Stimulated activated naive CD8-positive, alpha-beta T cell treated with anti-CD3 and anti-CD28 coated beads, Interleukin-15, Interleukin-2, amounts not matched to agents 100 ng/mL and 50 ng/mL, for 24 hours (primary cell): ENCODE data around the gene ELAPOR2.
A peak's percentile ranks its signal among the peaks of the same experiment; 100 is the strongest.
"Not testable (repeated sequence)": the region's sequence is repeated elsewhere in the genome, so short reads cannot be mapped to it uniquely, and the experiment has no call there.

Experiments
- H3K27ac Mint-ChIP-seq: one replicate; pipeline ENCODE4 v1.8.0; 2021; ENCODE audit warnings: mild to moderate bottlenecking, mixed read lengths
- H3K27me3 Mint-ChIP-seq: one replicate; pipeline ENCODE4 v1.8.0; 2021; ENCODE audit warnings: mixed read lengths
- H3K36me3 Mint-ChIP-seq: one replicate; pipeline ENCODE4 v1.8.0; 2021; ENCODE audit warnings: low read depth, mixed read lengths
- H3K4me1 Mint-ChIP-seq: one replicate; pipeline ENCODE4 v1.8.0; 2021; ENCODE audit warnings: low read depth, mixed read lengths
- H3K4me3 Mint-ChIP-seq: one replicate; pipeline ENCODE4 v1.8.0; 2021; ENCODE audit warnings: mild to moderate bottlenecking, mixed read lengths
- H3K9me3 Mint-ChIP-seq: one replicate; pipeline ENCODE4 v1.8.0; 2021; ENCODE audit warnings: mixed read lengths

Gene ELAPOR2

DNA sequence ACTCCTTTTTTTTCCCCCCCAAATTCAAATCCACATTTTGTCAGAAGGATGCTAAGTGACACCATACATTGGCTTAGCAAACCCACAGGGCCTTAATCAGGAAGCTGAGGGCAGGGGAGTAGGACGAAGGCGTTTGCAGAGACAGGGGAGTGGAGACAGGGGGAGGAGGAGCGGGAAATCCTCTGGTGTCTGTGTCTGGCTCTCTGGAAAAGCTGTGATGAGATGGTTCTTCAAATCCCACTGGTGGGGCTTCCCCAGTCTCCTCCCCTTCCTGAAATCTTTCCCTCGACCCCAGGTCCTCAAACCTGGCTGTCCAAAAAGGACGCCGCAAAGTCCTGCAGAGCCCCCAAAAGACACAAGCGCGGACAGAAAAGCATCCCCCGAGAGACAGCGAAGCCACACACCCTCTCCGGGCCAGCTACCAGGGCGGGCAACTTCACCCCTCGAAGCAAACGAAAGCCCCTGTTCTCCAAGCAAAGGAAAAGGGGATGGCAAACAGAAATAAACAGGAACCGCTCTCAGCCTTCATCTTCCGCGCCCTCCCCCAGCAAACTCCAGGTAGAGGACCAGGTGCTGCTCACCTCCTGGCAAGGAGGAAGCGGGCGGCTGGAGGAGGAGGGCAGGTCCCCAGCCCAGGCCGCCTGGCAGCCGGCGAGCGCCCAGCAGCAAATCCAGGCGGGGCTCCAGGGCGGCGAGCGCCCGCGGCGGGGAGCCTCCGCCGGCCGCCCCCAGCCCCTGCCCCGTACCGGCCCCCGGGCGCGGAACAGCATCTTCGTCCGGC, 520 bp downstream of the ELAPOR2 start:
- H3K27ac Mint-ChIP-seq: no peak overlapping the region

DNA sequence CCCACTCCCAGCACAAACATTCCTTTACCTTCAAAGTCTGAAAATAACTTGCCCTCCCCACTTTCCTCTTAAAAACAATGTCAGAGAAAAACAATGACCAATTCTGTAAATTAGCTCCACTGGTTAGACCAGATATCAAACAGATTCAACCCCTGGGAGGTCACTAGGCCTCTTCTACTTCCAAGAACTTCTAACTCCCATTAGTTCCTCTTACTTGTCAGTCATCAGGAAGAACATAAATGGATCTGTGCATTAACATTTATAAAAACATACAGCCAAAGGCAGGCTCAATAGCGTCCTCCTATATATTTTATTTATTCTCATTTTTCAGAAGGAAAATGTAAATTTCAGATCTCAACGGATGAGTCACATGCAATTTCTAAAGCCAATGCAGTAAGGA, 2.2 kb downstream of the ELAPOR2 start:
- H3K4me1 Mint-ChIP-seq: peaks cover 16% of the 10 kb centered on the region
- no peaks in the 10 kb centered on the region for H3K9me3 Mint-ChIP-seq
- H3K27ac Mint-ChIP-seq: no peak overlapping the region
- no peak overlapping the region for H3K4me3 Mint-ChIP-seq
- H3K36me3 Mint-ChIP-seq: no peaks in the 10 kb centered on the region
- peaks cover 13% of the 10 kb centered on the region for H3K27me3 Mint-ChIP-seq

More for the DNA sequence above, 520 bp downstream of the ELAPOR2 start:
- no peaks in the 10 kb centered on the region for H3K36me3 Mint-ChIP-seq
- peaks cover 16% of the 10 kb centered on the region for H3K4me1 Mint-ChIP-seq
- H3K9me3 Mint-ChIP-seq: no peaks in the 10 kb centered on the region
- H3K27me3 Mint-ChIP-seq: peaks cover 13% of the 10 kb centered on the region
- peak overlapping the region; percentile 82 for H3K4me3 Mint-ChIP-seq

DNA sequence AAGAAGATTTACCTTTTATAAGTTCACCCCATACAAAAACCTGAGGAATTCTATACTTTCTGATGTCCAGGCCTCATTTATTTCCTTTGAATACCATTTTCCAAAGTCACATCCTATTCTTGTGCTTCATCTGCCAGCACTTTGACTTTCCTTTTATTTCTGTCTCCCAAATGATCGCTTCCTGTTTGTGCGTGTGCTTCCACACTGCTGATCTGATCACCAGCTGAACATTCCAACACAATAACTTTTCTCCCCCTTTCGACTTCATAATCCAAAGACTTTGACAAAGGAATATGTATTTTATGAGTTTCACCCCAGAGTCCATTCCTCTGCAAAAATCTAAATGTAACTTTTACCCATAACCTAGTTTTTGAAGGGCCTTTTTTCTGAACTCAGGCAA, 3.1 kb downstream of the ELAPOR2 start:
- Mint-ChIP-seq H3K4me3 (no peak overlapping the region), H3K9me3 (no peaks in the 10 kb centered on the region), H3K4me1 (peaks cover 16% of the 10 kb centered on the region), H3K27me3 (peaks cover 13% of the 10 kb centered on the region), H3K27ac (no peak overlapping the region), H3K36me3 (no peaks in the 10 kb centered on the region)

DNA sequence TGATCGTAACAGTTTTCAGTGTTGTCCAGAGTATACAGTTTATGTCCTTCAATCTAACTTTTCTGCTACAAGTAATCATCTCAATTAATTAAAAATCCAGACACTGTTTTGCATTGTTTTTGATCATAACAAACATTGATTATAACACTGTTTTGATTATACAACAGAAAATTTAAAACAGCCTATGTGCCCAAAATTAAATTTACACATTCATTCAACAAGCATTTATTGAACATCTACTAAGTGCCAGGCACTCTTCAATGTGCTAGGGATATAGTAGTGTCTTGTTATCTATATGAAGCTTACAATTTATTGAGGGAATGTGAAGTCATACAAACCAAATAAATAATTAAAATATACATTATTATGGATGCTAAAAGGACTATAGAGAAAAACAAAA, 10.6 kb downstream of the ELAPOR2 start:
- Mint-ChIP-seq H3K9me3 (no peaks in the 10 kb centered on the region), H3K27me3 (no peaks in the 10 kb centered on the region), H3K27ac (no peak overlapping the region), H3K4me1 (no peaks in the 10 kb centered on the region), H3K36me3 (no peaks in the 10 kb centered on the region), H3K4me3 (no peak overlapping the region)

DNA sequence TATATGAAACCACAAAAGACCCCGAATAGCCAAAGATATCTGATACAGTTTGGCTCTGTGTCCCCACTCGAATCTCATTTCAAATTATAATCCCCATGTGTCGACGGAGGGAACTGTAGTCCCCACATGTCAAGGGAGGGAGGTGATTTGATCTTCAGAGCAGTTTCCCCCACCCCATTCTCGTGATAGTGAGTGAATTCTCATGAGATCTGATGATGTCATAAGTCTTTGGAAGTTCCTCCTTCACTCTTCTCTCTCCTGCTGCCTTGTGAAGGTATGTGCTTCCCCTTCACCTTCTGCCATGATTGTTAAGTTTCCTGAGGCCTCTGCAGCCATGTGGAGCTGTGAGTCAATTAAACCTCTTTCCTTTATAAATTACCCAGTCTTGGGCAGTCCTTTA, 13.0 kb downstream of the ELAPOR2 start:
- no peaks in the 10 kb centered on the region for H3K4me1 Mint-ChIP-seq
- no peaks in the 10 kb centered on the region for H3K27me3 Mint-ChIP-seq
- H3K27ac Mint-ChIP-seq: no peak overlapping the region
- H3K9me3 Mint-ChIP-seq: no peaks in the 10 kb centered on the region
- no peak overlapping the region for H3K4me3 Mint-ChIP-seq
- peaks cover 4% of the 10 kb centered on the region for H3K36me3 Mint-ChIP-seq

DNA sequence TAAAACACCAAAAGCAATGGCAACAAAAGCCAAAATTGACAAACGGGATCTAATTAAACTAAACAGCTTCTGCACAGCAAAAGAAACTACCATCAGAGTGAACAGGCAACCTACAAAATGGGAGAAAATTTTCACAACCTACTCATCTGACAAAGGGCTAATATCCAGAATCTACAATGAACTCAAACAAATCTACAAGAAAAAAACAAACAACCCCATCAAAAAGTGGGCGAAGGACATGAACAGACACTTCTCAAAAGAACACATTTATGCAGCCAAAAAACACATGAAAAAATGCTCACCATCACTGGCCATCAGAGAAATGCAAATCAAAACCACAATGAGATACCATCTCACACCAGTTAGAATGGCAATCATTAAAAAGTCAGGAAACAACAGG, 14.7 kb downstream of the ELAPOR2 start:
- H3K36me3 Mint-ChIP-seq, H3K4me3 Mint-ChIP-seq, H3K9me3 Mint-ChIP-seq, H3K27me3 Mint-ChIP-seq, H3K4me1 Mint-ChIP-seq, H3K27ac Mint-ChIP-seq: not testable (repeated sequence)

DNA sequence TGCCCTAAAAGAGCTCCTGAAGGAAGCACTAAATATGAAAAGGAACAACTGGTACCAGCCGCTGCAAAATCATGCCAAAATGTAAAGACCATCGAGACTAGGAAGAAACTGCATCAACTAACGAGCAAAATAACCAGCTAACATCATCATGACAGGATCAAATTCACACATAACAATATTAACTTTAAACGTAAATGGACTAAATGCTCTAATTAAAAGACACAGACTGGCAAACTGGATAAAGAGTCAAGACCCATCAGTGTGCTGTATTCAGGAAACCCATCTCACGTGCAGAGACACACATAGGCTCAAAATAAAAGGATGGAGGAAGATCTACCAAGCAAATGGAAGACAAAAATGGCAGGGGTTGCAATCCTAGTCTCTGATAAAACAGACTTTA, 17.9 kb downstream of the ELAPOR2 start:
- H3K9me3 Mint-ChIP-seq, H3K36me3 Mint-ChIP-seq, H3K27ac Mint-ChIP-seq, H3K4me3 Mint-ChIP-seq, H3K4me1 Mint-ChIP-seq, H3K27me3 Mint-ChIP-seq: not testable (repeated sequence)

DNA sequence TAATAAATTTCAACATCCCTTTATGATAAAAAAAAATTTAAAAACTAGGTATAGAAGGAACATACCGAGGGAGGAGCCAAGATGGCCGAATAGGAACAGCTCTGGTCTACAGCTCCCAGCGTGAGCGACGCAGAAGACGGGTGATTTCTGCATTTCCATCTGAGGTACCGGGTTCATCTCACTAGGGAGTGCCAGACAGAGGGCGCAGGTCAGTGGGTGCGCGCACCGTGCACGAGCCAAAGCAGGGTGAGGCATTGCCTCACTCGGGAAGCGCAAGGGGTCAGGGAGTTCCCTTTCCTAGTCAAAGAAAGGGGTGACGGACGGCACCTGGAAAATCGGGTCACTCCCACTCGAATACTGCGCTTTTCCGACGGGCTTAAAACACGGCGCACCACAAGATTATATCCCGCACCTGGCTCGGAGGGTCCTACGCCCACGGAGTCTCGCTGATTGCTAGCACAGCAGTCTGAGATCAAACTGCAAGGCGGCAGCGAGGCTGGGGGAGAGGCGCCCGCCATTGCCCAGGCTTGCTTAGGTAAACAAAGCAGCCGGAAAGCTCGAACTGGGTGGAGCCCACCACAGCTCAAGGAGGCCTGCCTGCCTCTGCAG, 19.7 kb downstream of the ELAPOR2 start:
- peak overlapping the region; percentile 59 for H3K27ac Mint-ChIP-seq
- H3K4me3 Mint-ChIP-seq: peak overlapping the region; percentile 73
- H3K4me1 Mint-ChIP-seq, H3K36me3 Mint-ChIP-seq, H3K27me3 Mint-ChIP-seq, H3K9me3 Mint-ChIP-seq: not testable (repeated sequence)

DNA sequence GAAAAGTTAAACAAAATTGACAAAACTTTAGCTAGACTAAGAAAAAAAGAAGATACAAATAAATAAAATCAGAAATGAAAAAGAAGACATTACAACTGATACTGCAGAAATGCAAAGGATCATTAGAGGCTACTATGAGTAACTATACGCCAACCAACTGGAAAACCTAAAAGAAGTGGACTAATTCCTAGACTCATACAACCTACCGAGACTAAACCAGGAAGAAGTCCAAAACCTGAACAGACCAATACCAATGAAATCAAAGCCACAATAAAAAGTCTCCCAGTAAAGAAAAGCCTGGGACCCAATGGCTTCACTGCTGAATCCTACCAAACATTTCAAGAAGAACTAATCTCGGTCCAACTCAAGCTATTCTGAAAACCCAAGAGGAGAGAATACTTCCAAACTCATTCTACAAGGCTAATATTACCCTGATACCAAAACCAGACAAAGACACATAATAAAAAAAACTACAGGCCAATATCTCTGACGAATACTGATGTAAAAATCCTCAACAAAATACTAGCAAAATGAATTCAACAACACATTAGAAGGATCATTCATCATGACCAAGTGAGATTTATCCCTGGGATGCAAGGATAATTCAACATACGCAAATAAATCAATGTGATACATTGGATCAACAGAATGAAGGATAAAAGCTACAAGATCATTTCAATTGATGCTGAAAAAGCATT, 20.3 kb downstream of the ELAPOR2 start:
- Mint-ChIP-seq H3K36me3 (peaks cover 8% of the 10 kb centered on the region), H3K27ac (peak overlapping the region; percentile 59), H3K4me3 (peak overlapping the region; percentile 73), H3K4me1 (peaks cover 3% of the 10 kb centered on the region), H3K27me3 (no peaks in the 10 kb centered on the region), H3K9me3 (no peaks in the 10 kb centered on the region)

DNA sequence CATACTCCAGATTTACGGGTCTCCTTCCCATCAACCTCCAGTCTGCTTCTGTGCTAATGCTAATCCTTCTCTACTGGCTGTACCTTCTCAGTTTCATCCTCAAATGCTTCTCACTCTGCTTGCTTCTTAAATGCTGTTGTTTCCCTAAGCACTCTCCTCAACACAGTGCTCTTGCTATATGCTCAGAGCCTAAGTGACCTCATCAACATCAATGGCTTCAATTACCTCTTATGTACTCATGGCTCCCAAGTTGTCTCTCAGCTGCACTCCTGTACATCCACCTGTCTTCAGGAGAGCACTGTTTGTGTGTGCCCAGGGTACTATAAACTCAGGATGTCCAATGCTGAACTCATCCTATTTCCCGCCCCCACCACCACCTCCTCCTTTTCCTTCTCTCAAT, 22.5 kb downstream of the ELAPOR2 start:
- no peak overlapping the region for H3K4me3 Mint-ChIP-seq
- H3K36me3 Mint-ChIP-seq: peaks cover 4% of the 10 kb centered on the region
- no peaks in the 10 kb centered on the region for H3K27me3 Mint-ChIP-seq
- peaks cover 3% of the 10 kb centered on the region for H3K4me1 Mint-ChIP-seq
- no peaks in the 10 kb centered on the region for H3K9me3 Mint-ChIP-seq
- H3K27ac Mint-ChIP-seq: no peak overlapping the region

DNA sequence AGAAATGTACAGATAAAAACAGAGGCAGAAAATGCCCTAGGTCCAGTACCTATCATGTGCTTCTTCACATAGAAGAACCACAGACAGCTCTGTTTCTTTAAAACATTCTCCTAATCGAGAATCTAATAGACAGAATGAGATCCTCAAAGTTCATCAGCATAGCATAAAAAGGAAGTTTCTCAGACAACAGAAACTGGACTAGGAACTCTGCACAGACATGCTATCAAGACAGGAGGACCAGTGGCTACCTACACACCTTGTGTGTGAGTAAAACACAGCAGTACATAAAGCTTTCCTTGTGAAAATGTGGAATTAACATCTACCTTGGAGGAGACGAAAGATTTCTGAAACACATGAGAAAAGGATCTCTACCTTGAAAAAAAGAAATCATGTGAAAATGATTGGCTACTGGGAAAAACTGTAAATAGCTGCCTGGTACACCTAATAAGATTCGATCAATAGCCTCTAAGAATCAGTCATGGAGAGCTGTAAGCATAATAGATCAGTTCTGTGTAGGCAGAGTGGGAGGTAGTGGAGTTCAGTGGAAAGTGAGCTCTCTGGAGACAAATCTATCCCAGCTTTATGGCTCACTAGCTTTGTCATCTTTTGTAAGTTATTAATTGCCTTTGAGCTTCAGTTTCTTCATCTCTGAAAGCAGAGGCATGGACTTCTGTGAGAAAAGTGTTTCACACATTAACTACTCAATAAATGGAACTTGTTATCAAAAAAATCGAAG, 26.7 kb downstream of the ELAPOR2 start:
- Mint-ChIP-seq H3K4me1 (no peaks in the 10 kb centered on the region), H3K4me3 (no peak overlapping the region), H3K36me3 (no peaks in the 10 kb centered on the region), H3K9me3 (peaks cover 4% of the 10 kb centered on the region), H3K27me3 (no peaks in the 10 kb centered on the region), H3K27ac (no peak overlapping the region)

DNA sequence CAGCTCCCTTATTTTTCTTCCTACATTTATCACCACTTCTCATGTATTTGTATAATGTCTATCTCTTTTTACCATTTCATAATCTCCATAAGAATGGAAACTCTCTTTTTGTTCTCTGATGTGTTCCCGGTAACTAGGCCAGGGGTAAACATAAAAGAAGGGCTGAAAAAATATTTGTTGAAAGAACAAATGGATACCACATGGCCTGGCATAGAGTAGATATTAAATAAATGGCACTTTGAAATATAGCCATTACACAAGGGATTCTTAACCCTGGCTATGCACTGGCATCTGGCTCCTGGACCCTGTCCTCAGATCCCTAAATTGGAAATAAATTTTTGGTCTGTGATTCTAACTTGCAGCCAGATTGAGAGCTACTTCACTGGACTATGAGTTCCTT, 30.4 kb downstream of the ELAPOR2 start:
- peaks cover 4% of the 10 kb centered on the region for H3K9me3 Mint-ChIP-seq
- no peaks in the 10 kb centered on the region for H3K27me3 Mint-ChIP-seq
- H3K27ac Mint-ChIP-seq: no peak overlapping the region
- H3K36me3 Mint-ChIP-seq: no peaks in the 10 kb centered on the region
- no peaks in the 10 kb centered on the region for H3K4me1 Mint-ChIP-seq
- H3K4me3 Mint-ChIP-seq: no peak overlapping the region

DNA sequence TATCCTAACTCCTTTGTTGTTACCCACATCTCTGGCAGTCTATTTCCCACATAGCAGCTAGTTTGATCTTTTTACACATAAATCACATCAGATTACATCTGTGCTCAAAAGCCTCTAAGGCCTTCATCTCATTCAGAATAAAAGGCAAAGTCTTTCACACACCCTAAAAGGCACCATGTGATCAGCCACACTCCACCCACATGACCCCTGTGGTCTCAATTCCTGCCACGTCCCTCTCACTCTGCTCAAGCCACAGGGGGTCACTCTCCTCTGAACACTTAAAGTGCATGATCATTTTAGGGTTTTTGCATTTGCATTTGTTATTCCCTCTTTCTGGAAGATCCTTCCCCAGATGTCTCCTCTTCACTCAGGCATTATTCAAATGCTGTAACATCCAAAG, 30.8 kb downstream of the ELAPOR2 start:
- H3K9me3 Mint-ChIP-seq: peaks cover 4% of the 10 kb centered on the region
- no peak overlapping the region for H3K4me3 Mint-ChIP-seq
- H3K27me3 Mint-ChIP-seq: no peaks in the 10 kb centered on the region
- no peaks in the 10 kb centered on the region for H3K4me1 Mint-ChIP-seq
- no peaks in the 10 kb centered on the region for H3K36me3 Mint-ChIP-seq
- H3K27ac Mint-ChIP-seq: no peak overlapping the region

DNA sequence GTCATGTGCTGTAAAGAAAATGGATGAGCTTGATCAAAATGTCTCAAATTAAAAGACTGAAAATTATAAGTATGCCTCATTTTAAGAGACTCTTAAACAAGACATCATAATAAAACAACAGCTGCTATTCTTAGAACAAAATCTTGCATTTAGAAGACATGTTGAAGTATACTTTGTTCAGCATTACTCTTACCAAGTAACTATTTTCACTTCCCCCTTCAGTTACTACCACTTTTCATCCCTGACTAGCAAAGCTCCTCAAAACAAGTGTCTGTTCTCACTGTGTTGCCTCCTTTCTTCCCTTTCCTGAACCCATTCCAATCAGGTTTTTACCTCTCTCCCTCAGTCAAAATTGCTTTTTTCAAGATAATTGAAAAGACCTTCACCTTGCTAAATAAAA, 31.6 kb downstream of the ELAPOR2 start:
- H3K9me3 Mint-ChIP-seq: peaks cover 4% of the 10 kb centered on the region
- no peak overlapping the region for H3K4me3 Mint-ChIP-seq
- H3K27ac Mint-ChIP-seq: no peak overlapping the region
- no peaks in the 10 kb centered on the region for H3K36me3 Mint-ChIP-seq
- no peaks in the 10 kb centered on the region for H3K27me3 Mint-ChIP-seq
- no peaks in the 10 kb centered on the region for H3K4me1 Mint-ChIP-seq

DNA sequence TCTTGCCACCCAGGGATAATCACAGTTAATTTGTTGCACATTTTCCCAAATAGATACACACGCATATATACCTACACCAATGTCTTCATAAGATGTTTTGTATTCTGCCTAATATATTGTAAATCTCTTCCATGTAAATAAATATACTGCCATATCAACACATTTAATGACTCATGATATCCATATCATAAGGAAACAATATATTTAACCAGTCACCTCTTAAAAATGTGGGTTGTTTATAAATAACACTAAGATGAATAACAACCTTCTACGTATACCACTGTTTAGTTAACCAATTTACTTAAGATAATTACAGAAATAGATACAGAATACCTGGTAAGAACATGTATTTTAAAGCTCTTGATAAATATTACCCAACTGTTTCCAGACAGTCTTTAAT, 38.2 kb downstream of the ELAPOR2 start:
- Mint-ChIP-seq H3K9me3 (no peaks in the 10 kb centered on the region), H3K27me3 (no peaks in the 10 kb centered on the region), H3K27ac (no peak overlapping the region), H3K4me1 (no peaks in the 10 kb centered on the region), H3K36me3 (no peaks in the 10 kb centered on the region), H3K4me3 (no peak overlapping the region)
